Measurements from ENCODE around the gene MAPK13. TPM values are rescaled to one million over a fixed set of nuclear protein-coding genes. Genes with fewer than 3 reads are reported as not detected.
"Not testable (repeated sequence)": the region's sequence is repeated elsewhere in the genome, so short reads cannot be mapped to it uniquely, and the experiment has no call there.

The MAPK13 gene
- 12.2 TPM for total RNA-seq
- long read RNA-seq, transcript MAPK13-201 (12 exons, 2,052 nt) = major isoform, 15 of 24 reads
- long read RNA-seq, partial matches to known transcripts = 5 of 24 reads
- long read RNA-seq, other reads (novel, unspliced or antisense) = 4 of 24 reads

- DNase-seq (ENCODE audit: low spot score) = peak; percentile 89
Observed at GRCh38 chr6:36129941-36130666, at the start of gene MAPK13. TSS of gene MAPK13 (plus strand) at chr6:36130513. CDS start at chr6:36130583, 70 bp downstream.

DNA sequence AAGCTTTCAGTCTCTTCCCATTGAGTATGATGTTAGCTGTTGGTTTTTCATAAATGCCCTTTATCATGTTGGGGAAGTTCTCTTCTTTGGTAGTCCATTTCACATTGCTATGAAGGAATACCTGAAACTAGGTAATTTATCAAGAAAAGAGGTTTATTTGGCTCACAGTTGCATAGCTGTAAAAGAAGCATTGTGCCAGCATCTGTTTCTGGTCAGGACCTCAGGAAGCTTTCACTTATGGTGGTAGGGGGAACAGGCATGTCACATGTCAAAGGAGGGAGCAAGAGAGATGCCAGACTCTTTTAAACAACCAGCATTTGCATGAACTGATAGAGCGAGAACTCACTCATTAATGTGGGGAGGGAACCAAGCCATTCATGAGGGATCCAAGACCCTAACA, 48.0 kb upstream of the MAPK13 start:
- no peak for DNase-seq (ENCODE audit: low spot score)

DNA sequence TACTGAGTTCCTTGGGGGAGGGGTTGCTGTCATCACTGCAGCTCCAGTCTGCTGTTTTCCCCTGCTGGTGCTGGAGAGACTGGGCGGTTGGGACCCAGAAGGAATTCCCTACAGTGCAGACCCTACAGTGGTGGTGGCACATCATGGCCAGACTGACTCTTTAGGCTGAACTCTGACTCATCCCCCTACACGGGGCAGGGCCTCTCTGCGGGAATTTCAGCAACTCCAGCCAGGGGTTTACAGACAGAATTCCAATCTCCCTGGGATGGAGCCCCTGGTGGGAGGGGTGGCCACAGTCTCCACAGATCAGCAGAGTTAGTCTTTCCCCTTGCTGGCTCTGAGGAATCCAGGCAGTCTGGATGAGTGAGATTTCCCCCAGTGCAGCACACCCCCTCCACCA, 46.9 kb upstream of the MAPK13 start:
- DNase-seq (ENCODE audit: low spot score) = no peak

GRCh38 chr6:36088204-36088603, 42.1 kb upstream of the MAPK13 start:
- DNase-seq (ENCODE audit: low spot score) = not testable (repeated sequence)

DNA sequence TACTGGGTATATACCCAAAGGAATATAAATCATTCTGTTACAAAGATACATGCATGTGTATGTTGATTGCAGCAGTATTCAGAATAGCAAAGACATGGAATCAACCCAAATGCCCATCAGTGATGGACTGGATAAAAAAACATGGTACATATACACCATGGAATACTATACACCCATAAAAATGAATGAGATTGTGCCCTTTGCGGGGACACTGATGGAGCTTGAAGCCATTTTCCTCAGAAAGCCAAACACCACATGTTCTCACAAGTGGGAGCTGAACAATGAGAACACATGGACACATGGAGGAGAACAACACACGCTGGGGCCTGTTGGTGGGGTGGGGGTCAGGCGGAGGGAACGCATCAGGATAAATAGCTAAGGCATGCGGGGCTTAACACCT, 41.3 kb upstream of the MAPK13 start:
- DNase-seq (ENCODE audit: low spot score) = no peak

DNA sequence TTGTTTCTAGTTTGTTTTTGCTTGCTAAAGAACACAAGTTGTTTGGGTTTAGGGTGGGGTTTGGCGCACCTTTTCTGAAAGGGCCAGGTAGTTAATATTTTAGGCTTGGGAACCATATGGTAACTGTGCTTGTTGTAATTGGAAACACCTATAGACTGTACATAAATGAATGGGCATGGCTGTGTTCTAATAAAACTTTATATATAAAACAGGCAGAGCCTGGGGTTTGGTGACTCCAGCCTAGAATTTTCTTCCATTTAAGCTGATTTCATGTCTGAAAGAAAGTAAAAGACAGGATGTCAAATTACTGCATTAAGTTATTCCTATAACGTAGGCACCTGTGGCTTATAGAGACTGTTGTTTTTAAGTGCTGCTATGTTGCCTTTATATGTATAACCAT, 36.1 kb upstream of the MAPK13 start:
- no peak for DNase-seq (ENCODE audit: low spot score)

DNA sequence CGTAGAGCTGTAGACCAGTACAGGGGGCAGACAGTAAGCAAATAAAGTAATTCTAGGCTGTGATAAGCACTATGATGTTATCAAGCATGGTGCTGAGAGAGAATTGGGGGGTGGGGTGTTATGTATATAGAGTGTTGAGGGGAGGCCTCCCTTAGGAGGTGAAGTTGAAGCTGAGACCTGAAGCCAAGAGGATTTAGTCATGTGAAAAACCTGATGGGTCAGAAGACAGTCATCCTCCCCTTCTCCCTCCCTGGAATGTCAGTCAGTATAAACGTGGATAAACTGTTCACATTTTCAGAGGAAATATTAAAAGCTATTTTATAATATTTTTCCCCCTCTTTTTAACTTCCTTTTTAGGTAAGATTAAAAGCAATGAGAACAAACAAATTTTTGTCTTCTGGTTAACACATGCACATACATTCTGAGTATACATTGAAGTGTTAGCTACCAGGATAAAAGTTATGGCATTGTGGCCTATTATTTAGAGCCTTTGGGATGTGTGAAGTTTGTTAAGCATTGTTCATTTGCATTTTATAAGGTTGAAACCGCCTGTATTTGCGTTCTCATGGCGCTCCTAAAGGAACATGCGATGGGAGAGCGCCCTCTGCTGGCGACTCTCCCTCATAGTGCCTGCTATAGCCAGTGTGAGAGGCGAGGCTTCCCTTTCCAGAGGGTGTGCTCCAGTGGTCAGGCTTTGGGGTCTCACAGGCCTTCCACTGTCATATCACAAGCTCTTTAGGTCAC, 35.4 kb upstream of the MAPK13 start:
- DNase-seq (ENCODE audit: low spot score) = peak; percentile 94

DNA sequence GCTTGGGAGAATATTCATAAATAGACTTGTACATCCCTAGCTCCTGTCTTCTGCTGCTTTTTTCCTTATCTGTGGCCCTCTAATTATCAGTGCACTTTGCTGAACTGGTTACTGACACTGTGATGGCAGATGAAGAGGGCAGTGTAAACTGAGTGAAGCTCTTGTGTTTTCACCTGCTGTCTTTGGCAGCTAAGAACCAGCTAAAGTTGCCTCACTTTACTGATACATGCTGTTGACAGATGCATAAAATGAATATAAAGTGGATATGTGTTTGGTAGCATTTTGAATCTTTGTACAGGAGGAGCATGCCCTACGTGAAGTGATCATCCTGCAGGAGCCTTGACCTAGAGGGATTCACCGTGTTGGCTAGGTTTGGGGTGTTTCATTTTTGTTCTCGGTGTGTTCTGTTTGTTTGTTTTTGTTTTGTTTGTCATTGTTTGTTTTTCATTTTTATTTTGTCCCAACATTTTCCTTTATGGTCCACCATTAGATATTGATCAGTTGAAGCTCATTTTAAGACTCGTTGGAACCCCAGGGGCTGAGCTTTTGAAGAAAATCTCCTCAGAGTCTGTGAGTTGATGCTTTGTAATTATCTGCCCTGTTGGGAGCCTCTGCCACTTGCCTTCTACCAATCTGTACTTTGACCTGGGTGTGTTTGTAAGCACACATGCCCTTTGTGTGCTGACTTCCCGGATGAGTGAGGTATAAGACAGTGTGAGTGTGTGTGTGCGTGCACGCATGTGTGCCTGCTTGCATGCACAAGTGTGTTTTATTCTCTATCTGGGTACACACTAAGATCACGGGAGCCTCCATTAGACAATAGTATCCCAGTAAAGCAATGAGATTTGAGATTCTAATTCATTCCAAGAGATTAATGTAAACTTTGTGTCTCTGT, 34.6 kb upstream of the MAPK13 start:
- DNase-seq (ENCODE audit: low spot score) = no peak

DNA sequence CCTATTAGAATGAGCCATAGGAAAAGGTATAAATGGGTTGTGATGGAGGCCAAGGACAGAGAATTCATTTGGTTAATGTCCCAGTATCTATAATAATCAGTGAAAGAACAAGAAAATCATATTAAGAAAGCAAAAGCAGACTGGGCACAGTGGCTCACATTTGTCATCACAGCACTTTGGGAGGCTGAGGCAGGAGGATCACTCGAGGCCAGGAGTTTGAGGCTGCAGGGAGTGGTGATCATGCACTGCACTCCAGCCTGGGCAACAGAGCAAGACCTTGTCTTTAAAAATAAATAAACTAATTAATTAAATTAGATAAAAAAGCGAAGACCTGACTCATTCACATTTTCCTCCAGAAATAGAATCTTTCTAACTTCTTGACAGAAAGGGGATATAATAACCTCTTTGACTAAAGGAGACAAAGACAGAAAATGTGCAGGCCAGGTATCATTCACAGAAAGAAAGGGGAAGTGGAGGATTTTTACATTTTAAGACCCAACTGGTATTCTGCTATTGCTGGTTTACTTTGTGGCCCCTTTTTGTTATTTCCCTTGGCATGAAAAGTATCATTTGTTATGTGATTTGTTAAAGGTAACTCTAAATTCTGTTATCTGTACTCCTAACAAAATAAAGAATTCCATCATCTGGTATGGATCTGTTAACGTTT, 31.9 kb upstream of the MAPK13 start:
- DNase-seq (ENCODE audit: low spot score) = no peak

- no peak for DNase-seq (ENCODE audit: low spot score)
Observed at GRCh38 chr6:36098920-36099647, 31.2 kb upstream of the MAPK13 start.

DNA sequence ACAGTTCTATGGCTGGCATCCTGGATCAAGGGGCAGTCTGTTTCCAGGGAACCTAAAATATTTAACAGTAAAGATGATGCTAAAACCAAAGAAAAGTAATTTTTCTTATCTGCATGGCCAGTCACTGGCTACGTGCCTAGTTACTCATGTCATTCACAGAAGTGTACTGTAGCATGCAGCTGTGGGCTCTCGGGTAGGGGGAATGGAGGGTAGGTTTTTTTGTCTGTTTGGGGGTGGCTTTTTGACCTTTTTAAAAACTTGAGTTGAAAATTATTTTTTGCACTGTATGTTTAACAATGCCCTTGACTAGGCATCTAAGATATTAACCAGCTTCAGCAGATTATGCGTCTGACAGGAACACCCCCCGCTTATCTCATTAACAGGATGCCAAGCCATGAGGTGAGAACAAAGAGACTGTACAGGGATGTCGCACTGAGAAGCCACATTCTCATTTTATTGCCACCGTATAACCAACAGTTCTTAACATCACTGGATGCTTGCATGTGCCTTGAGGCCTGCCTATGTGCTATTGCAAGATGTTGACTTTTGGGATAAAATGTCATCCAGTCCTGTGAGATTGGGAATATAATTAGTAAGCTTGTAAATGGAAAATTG, 30.3 kb upstream of the MAPK13 start:
- DNase-seq (ENCODE audit: low spot score) = no peak

DNA sequence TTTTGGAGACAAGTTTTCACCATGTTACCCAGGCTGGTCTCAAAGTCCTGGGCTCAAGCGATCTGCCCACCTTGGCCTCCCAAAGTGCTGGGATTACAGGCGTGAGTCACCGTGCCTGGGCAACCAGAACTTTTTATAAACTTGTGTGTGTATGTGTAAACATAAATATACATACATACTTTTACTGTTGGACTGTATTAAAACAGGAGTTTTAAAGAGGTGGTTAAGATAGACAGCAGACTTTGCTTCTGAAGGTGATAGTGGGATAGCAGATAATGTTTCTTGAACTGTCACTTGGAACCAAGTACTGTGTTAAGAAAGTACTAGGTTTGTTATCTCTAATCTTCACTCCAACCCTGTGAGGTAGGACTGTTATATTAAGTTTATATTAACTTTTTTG, 28.6 kb upstream of the MAPK13 start:
- no peak for DNase-seq (ENCODE audit: low spot score)

- no peak for DNase-seq (ENCODE audit: low spot score)
Observed at GRCh38 chr6:36102853-36103252, 27.5 kb upstream of the MAPK13 start.

- no peak for DNase-seq (ENCODE audit: low spot score)
Observed at GRCh38 chr6:36104836-36105235, 25.5 kb upstream of the MAPK13 start.

DNA sequence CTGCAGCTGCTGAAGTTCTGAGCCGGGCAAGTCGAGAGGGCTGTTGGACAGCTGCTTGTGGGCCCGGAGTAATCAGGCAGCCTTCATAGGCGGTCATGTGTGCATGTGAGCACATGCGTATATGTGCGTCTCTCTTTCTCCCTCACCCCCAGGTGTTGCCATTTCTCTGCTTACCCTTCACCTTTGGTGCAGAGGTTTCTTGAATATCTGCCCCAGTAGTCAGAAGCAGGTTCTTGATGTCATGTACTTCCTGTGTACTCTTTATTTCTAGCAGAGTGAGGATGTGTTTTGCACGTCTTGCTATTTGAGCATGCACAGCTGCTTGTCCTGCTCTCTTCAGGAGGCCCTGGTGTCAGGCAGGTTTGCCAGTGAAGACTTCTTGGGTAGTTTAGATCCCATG, 21.2 kb upstream of the MAPK13 start:
- no peak for DNase-seq (ENCODE audit: low spot score)

DNA sequence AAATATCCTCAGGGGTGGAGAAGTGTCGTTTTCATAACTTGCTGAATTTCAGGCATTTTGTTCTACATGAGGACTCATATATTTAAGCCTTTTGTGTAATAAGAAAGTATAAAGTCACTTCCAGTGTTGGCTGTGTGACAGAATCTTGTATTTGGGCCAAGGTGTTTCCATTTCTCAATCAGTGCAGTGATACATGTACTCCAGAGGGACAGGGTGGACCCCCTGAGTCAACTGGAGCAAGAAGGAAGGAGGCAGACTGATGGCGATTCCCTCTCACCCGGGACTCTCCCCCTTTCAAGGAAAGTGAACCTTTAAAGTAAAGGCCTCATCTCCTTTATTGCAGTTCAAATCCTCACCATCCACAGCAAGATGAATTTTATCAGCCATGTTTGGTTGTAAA, 20.3 kb upstream of the MAPK13 start:
- no peak for DNase-seq (ENCODE audit: low spot score)

GRCh38 chr6:36110863-36111262, 19.4 kb upstream of the MAPK13 start:
- DNase-seq (ENCODE audit: low spot score) = no peak

- no peak for DNase-seq (ENCODE audit: low spot score)
Observed at GRCh38 chr6:36111526-36111925, 18.8 kb upstream of the MAPK13 start.

DNA sequence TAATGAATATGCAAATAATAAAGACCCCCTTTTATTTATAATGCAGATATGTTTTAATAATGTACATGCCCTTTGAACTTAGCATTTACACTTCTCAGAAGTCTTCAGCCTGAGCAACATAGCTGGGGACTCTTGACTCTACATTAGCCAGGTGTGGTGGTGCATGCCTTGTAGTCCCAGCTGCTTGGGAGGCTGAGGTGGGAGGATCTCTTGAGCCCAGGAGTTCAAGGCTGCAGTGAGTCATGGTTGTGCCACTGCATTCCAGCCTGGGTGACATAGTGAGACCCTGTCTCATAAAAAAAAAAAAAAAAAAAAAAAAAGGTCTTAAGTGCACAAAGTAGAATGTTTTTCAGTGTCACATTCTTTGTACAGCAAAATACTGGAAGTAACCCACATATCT, 17.3 kb upstream of the MAPK13 start:
- no peak for DNase-seq (ENCODE audit: low spot score)

GRCh38 chr6:36113703-36114102, 16.6 kb upstream of the MAPK13 start:
- DNase-seq (ENCODE audit: low spot score) = no peak
